ENCODE measurements around the gene RPL23. TPM values are rescaled to one million over a fixed set of nuclear protein-coding genes. Genes with fewer than 3 reads are reported as not detected.
A peak's percentile ranks its signal among the peaks of the same experiment; 100 is the strongest.

RPL23 gene
- total and polyA plus RNA-seq, 9 of the 15 experiments (the other 6 are each of a cell fraction or from before 2014, with no cell fraction given): 1,745 to 3,667 (median 3,096) TPM

GRCh38 chr17:38851434-38851833, 2.1 kb downstream of the RPL23 start:
- CTCF ChIA-PET (ENCODE audit: low intra/inter-chr PET ratio): no interaction called here
- intact Hi-C loops (cut with micrococcal nuclease) (loop anchor here (5.0 kb wide), 1 partner anchor 99 kb away; the partner anchor contains the start of gene PSMB3), in situ Hi-C loops (cut with MboI) (no loop called here)
- ATAC-seq (no peak), FAIRE-seq (no peak), DNase-seq (ENCODE audit: extremely low read depth in 1 of 4, low spot score in 3 of 4) (peak in 1 of 4 experiments; percentile 17)
- Histone ChIP-seq H3K9ac (ENCODE audit: insufficient read depth in 1 of 2, low read depth in 2 of 2, low read length in 2 of 2) (peak overlapping the region; percentile 94 to 98), H3K9me1 (ENCODE audit: control insufficient read depth, insufficient read depth, low read length) (peaks cover 9% of the 10 kb centered on the region), H3K27me3 (ENCODE audit: control insufficient read depth in 2 of 2, insufficient read depth in 2 of 2, low read length in 2 of 2) (no peaks in the 10 kb centered on the region), H2AFZ (ENCODE audit: low read depth, low read length) (no peak overlapping the region), H3K4me2 (ENCODE audit: insufficient read depth, low read length) (peak overlapping the region; percentile 99), H3K79me2 (ENCODE audit: control insufficient read depth, insufficient read depth, low read length) (peaks cover 51% of the 10 kb centered on the region), H4K20me1 (replicated peaks; ENCODE audit: control insufficient read depth, insufficient read depth, low read length) (peaks cover 32% of the 10 kb centered on the region), H3K4me1 (replicated peaks in 1 of 2; ENCODE audit: control insufficient read depth in 2 of 2, insufficient read depth in 2 of 2, low read length in 2 of 2) (peaks cover 8 to 18% of the 10 kb centered on the region in 2 experiments), H3K27ac (ENCODE audit: extremely low read depth, low read depth, low read length) (peak overlapping the region; percentile 93; the same call in 2 of the 3 replicates), H3K9me3 (replicated peaks; ENCODE audit: control insufficient read depth, insufficient read depth, low read depth, low read length) (no peaks in the 10 kb centered on the region), H3K4me3 (peak overlapping the region; percentile 82), H3K36me3 (ENCODE audit: control insufficient read depth, insufficient read depth, low read length) (peaks cover 62% of the 10 kb centered on the region)
- no TSS peak for BruUV-seq (replicated peaks)
- POLR2A ChIA-PET: interaction anchor here (0.6 to 5.8 kb wide), 9 partner anchors 11 to 196 kb away, joined by 3 to 70 read pairs (median 5); partner anchors contain the start of genes CWC25 and LASP1
- 6% methylated on average over 2 of the region's 2 CpGs for WGBS (ENCODE audit: insufficient coverage, low coverage, missing lambda C conversion rate)
- TF ChIP-seq OTX1 (CRISPR knock-in tag; IDR thresholded peaks at IDR 0.05): no peak
- no peak for TF ChIP-seq HINFP (tag; conservative IDR thresholded peaks at IDR 0.05; ENCODE audit: low read depth)
- TF ChIP-seq SMARCA4 (IDR thresholded peaks at IDR 0.05): no peak
- no peak for TF ChIP-seq ZBTB33 (CRISPR knock-in tag; IDR thresholded peaks at IDR 0.05)
- TF ChIP-seq BDP1 (IDR thresholded peaks at IDR 0.05; ENCODE audit: insufficient read depth, insufficient read length): no peak
- TF ChIP-seq ZNF518B (CRISPR knock-in tag; IDR thresholded peaks at IDR 0.05): no peak
- TF ChIP-seq STAT5B (CRISPR knock-in tag; IDR thresholded peaks at IDR 0.05): no peak
- TF ChIP-seq ZC3H4 (CRISPR knock-in tag; IDR thresholded peaks at IDR 0.05; ENCODE audit: borderline replicate concordance): no peak
- TF ChIP-seq ATF4 (CRISPR knock-in tag; IDR thresholded peaks at IDR 0.05): no peak
- TF ChIP-seq PML (IDR thresholded peaks at IDR 0.05; ENCODE audit: low read length): no peak
- no peak for TF ChIP-seq ZNF766 (CRISPR knock-in tag; conservative IDR thresholded peaks at IDR 0.05)
- no peak for TF ChIP-seq ZNF280B (CRISPR knock-in tag; IDR thresholded peaks at IDR 0.05)
- no peak for TF ChIP-seq HMG20A (CRISPR knock-in tag; conservative IDR thresholded peaks at IDR 0.05)
